GM12864 (cell line): Measurements from ENCODE around the gene EMP2.

Experiments
- DNase-seq: peaks from one replicate; pipeline ENCODE4 v3.0.0-alpha.2; 2011; ENCODE audit warnings: low read depth
- H3K4me3 ChIP-seq: 2 replicates; pipeline ENCODE4 v1.5.1; 2011; ENCODE audit warnings: mild to moderate bottlenecking, low read depth, low read length, control low read depth
- CTCF ChIP-seq: IDR thresholded peaks from 2 replicates; pipeline ENCODE4 v1.5.1; 2011; ENCODE audit warnings: low read depth, mild to moderate bottlenecking, moderate library complexity, low read length, control low read depth, inconsistent platforms; ENCODE audit errors: missing control alignments

The EMP2 gene

GRCh38 chr16:10531582-10531981, 48.8 kb downstream of the EMP2 start:
- no peak overlapping the region for H3K4me3 ChIP-seq
- TF ChIP-seq CTCF = no peak
- no peak for DNase-seq

GRCh38 chr16:10530685-10531084, 49.7 kb downstream of the EMP2 start:
- no peak overlapping the region for H3K4me3 ChIP-seq
- no peak for TF ChIP-seq CTCF
- DNase-seq = no peak

GRCh38 chr16:10529895-10530669, 50.3 kb downstream of the EMP2 start:
- no peak overlapping the region for H3K4me3 ChIP-seq
- no peak for TF ChIP-seq CTCF
- no peak for DNase-seq

GRCh38 chr16:10528635-10529034, 51.8 kb downstream of the EMP2 start:
- no peak for DNase-seq
- H3K4me3 ChIP-seq = no peak overlapping the region
- no peak for TF ChIP-seq CTCF

GRCh38 chr16:10526962-10527361, 53.4 kb downstream of the EMP2 start:
- no peak for DNase-seq
- no peak for TF ChIP-seq CTCF
- H3K4me3 ChIP-seq = no peak overlapping the region

GRCh38 chr16:10525214-10525825, 55.1 kb downstream of the EMP2 start:
- TF ChIP-seq CTCF = no peak
- no peak for DNase-seq
- H3K4me3 ChIP-seq = no peak overlapping the region

- no peak overlapping the region for H3K4me3 ChIP-seq
- no peak for DNase-seq
- no peak for TF ChIP-seq CTCF
These were observed 57.4 kb downstream of the EMP2 start for GRCh38 chr16:10522966-10523365.
